HuH-7 (cell line): ENCODE measurements around the gene TIGIT.
A peak's percentile ranks its signal among the peaks of the same experiment; 100 is the strongest.
"Not testable (repeated sequence)": the region's sequence is repeated elsewhere in the genome, so short reads cannot be mapped to it uniquely, and the experiment has no call there.

ENCODE experiments used
- DNase-seq: peaks from one replicate; pipeline ENCODE4 v3.0.0; 2011; ENCODE audit warnings: low spot score

Gene TIGIT

GRCh38 chr3:114293838-114294535 lies at the start of gene TIGIT:
TSS of gene TIGIT (plus strand) at chr3:114294028. CDS start at chr3:114294062, 34 bp downstream.
- DNase-seq = no peak

- DNase-seq = no peak
Measured at GRCh38 chr3:114252954-114253353, 40.9 kb upstream of the TIGIT start.

DNA sequence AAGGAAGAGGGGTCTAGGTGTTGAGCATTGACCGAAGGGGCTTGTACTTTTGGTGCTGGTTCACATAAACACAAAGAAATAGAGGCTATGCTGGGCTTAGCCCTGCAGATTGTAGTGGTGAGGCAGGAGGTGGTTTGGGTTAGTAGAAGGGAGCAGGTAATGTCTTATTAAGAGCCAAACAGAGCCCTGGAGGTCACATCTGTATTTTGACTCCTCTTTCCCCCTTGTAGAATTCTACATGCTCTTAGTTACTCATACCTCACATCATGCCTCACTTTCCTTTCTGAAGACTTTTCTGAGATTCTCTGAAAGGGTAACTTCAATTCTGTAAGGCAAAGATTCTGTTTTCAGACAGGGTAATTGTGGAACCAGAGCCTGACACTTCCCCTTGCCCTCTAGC lies 40.3 kb upstream of the TIGIT start:
- DNase-seq = no peak

GRCh38 chr3:114259566-114259965 lies 34.3 kb upstream of the TIGIT start:
- DNase-seq = no peak

GRCh38 chr3:114260152-114260551 lies 33.7 kb upstream of the TIGIT start:
- DNase-seq = no peak

DNA sequence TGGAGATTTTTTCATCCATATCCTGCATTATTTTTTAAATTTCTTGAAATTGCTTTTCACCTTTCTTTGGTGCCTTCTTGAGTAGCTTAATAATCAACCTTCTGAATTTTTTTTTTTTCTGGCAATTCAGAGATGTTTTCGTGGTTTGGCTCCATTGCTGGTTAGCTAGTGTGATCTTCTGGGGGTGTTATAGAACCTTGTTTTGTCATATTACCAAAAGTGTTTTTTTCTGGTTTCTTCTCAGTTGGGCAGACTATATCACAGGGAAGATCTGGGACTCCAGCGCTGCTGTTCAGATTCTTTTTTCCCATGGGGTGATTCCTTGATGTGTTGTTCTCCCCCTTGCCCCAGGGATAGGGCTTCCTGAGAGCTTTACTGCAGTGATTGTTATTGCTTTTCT lies 23.8 kb upstream of the TIGIT start:
- DNase-seq = no peak

DNA sequence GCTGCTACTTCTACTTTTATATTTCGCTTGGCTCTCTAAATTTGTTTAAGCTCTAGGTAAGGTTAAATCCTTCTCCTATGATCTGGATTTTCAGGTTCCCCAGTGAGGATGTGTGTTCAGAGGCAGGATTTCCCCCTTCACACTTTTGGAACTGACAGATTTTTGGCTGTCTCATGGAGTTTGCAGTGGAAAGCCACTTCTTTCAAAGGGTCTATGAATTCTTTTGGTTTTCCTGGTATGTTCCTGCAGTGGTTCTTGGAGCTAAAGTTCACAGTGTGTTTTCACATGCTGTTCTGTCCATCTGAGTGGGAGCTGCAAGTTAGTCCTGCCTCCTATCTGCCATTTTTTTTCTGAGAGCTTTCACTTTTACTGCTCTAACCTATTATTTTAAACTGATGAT lies 21.6 kb upstream of the TIGIT start:
- no peak for DNase-seq

GRCh38 chr3:114274929-114275328 lies 18.9 kb upstream of the TIGIT start:
- DNase-seq = no peak

GRCh38 chr3:114276856-114277255 lies 17.0 kb upstream of the TIGIT start:
- not testable (repeated sequence) for DNase-seq

DNA sequence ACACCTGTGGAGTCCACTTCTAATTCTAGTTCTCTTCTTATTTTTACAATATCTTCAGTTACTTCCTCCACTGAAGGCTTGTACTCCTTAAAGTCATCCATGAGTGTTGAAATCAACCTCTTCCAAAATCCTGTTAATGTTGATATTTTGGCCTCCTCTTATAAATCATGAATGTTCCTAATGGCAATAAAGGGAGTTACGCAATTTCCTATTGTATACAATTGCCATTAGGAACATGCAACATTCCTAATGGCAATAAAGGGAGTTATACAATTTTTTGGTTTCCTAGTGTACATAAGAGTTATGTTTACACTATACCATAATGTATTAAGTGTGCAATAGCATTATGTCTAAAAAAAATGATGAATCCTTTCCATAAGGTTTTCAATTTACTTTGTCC lies 9.2 kb upstream of the TIGIT start:
- no peak for DNase-seq

- no peak for DNase-seq
Measured at GRCh38 chr3:114285648-114286230, 8.1 kb upstream of the TIGIT start.

DNA sequence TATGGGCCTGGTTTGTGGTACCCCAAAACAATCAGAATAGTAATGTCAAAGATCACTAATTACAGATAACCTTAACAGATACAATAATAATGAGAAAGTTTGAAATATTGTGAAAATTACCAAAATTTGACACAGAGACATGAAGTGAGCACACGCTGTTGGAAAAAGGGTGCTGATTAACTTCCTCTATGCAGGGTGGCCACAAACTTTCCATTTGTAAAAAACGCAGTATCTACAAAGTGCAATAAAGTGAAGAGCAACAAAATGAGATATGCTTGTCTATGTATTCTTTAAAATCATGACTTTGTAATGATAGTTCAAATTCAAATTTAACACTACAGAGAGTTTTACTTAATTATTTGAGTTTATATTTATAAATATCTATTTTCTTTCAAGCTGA lies 7.6 kb upstream of the TIGIT start:
- DNase-seq = no peak

DNA sequence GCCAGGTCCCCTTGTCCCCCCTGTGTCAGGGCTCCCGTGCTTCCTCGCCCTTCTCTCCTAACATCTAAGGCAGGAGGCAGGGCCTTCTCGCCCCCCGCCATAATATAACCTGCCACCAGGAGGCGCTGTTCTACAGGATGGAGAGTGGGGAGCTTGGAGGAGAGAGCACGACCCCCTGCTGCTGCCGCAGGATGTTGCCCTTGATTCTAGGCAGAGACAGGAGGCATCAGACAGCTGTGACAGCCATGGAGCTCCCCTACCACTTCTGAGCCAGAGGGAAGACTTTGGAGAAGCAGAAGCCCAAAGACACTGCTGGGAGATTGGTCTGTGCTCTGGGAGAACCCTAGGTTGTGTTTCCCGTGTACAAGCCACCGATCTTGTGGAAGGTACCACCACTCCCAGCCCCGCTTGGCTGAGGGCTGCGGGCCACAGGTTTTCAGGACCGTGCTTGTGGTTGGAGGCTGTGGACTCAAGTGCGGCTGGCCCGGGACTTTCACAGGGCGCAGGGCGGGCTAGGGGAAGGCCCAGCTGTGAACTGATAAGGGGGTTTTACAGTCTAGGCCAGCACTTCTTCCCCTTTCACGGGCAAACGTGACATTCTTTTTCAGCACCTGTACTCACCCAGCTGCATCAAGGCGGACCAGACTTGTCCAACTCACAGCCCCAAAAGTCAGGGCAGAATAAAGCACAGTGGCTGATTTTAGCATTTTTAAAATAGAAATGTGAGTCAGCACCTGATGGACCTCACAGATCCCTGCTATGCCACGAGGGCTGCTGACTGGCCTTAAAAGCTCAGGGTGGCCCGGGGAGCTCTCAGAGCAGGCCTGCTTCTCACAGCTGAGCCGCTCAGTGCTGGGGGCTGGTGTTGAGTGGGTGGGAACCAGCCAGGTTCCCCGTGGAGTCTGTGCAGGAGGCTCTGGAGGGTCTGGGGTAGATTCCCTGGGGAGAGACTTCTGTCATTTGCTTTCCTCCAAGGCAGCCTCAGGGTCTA lies 2.6 kb upstream of the TIGIT start:
- DNase-seq = peak; percentile 85

GRCh38 chr3:114294940-114295480 lies 1.2 kb downstream of the TIGIT start:
- no peak for DNase-seq

DNA sequence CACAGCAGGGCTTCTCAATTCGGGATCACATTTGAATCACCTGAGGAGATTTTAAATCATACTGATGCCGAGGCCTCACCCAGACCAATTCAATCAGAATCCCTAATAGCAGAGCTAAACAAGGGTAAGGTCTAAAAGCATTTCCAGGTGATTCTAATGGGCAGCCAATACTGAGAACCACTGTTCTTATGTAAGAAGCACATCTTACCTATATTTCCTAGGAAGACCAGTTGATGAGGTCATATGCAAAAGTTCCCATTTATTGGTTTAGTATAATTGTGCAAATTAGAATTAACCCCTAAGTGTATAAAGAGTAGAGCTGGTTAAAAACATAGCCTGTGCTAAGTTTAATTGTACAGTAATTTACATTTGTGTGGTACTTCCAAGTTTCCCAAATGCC lies 2.1 kb downstream of the TIGIT start:
- no peak for DNase-seq

DNA sequence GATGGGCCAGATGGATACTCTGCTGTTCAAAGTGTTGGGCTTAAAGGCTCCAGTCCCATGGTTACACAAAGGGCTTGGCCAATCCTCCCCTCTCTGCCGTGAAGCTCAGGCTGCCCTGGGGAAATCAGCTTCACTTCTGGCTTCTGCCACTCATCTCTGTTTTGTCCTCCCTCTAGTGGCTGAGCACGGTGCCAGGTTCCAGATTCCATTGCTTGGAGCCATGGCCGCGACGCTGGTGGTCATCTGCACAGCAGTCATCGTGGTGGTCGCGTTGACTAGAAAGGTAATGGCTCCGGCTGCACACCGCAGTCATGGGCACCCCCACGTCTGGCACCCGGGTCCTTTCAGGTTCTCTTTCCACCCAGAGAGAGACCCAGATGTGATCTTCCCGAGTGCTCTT lies 5.6 kb downstream of the TIGIT start:
- peak; percentile 89 for DNase-seq

GRCh38 chr3:114299941-114300624 lies 6.3 kb downstream of the TIGIT start:
- no peak for DNase-seq

DNA sequence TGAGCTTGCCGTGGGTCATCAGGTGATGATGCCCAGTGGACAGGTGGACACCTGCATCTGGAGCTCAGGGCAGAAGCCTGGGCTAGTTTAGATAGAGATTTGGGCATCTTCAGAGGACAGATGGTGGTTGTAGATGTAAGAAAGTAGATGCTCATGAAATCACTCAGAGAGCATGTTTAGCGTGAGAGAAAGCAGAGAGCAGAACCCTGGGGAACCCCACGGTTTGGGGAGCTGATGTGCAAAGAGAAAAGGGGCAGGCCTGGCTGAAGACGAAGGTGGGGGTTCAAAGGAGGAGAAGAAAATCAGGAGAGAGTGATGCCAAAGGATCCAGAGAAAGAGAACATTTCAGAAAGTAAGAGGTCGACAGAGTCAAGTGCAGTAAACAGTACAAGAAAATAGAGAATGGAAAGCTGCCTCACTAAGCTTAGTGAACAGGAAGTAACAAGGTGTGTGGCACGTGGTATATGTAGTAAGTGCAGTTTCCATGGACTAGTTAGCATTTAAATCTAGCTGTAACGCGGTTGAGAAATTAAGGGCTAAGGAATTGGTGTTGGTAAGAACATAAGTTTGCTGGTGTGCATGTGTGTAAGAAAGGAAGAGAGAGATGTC lies 13.5 kb downstream of the TIGIT start:
- no peak for DNase-seq

GRCh38 chr3:114307832-114308231 lies 14.0 kb downstream of the TIGIT start:
- DNase-seq = no peak

DNA sequence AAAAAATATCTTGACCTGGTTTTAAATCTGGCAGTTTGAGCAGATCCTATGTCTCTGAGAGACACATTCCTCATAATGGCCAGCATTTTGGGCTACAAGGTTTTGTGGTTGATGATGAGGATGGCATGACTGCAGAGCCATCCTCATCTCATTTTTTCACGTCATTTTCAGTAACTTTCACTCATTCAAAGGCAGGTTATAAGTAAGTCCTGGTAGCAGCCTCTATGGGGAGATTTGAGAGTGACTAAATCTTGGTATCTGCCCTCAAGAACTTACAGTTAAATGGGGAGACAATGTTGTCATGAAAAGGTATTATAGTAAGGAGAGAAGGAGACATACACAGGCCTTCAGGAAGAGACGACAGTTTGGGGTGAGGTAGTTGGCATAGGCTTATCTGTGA lies 14.5 kb downstream of the TIGIT start:
- DNase-seq = no peak

GRCh38 chr3:114308830-114309229 lies 15.0 kb downstream of the TIGIT start:
- no peak for DNase-seq

DNA sequence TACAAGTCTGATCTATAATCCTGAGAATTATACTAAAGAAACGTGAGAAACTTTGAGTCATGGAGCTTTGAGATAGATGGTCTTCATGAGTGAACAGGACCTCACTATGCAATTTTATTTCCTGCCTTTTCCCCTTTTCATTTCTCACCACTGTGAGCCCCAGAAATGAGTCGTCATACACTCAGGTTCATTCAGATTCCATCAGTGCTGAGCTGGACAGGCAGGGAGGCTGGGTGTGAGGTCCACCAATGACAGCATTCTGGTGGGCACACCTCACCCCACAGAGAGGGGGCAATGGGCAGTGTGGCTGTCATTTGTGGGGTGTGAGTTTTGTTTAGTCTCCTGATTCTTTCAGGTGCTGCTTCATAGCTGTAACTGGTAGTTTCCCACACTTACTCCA lies 16.9 kb downstream of the TIGIT start:
- DNase-seq = no peak
